K562 (cell line): ENCODE results near the gene FOXN3. TPM values are rescaled to one million over a fixed set of nuclear protein-coding genes. Genes with fewer than 3 reads are reported as not detected.

ENCODE experiments used
- ATAC-seq: fragments of 200-7000 bp; cut with Tn5 transposase; 3 replicates; pipeline ENCODE4 v1.9.1; 2020; ENCODE audit warnings: moderate library complexity
- BruUV-seq: library from RNA; stranded (reverse); fragments of 400-500 nt; replicated peaks from 2 replicates; lab custom pipeline; 2021; lab: Mats Ljungman, UMichigan
- CTCF ChIA-PET: fragments of 300-600 bp; formaldehyde crosslinking; extraction: SDS; loops from one replicate; lab custom pipeline; 2021; ENCODE audit warnings: low intra/inter-chr PET ratio; lab: Yijun Ruan, JAX
- POLR2A ChIA-PET: fragments of 300-600, 350-650 bp; sonication (Branson Sonifier 250); formaldehyde crosslinking; extraction: SDS; loops from one replicate; lab custom pipeline; 2021; ENCODE audit warnings: antibody characterized with exemption, inconsistent platforms; lab: Yijun Ruan, JAX
- DNase-seq, 4 experiments: peaks; one replicate each; pipeline versions ENCODE4 v3.0.0 to v3.0.0-alpha.2; 2011 to 2018; ENCODE audit warnings: low spot score in 3 of 4, mixed read lengths in 3 of 4; ENCODE audit errors: extremely low read depth in 1 of 4
- FAIRE-seq: peaks from 2 replicates; lab custom pipeline; 2011; peaks lifted over from hg19 to GRCh38; lab: Jason Lieb, UNC
- H2AFZ ChIP-seq: 2 replicates; pipeline ENCODE4 v1.6.0; 2011; ENCODE audit warnings: low read depth, low read length, control low read depth, inconsistent platforms
- H3K27ac ChIP-seq: fragments of 200-600 bp; 3 replicates; pipeline ENCODE4 v1.8.0; 2011; ENCODE audit warnings: low read depth, mild to moderate bottlenecking, control low read depth, inconsistent platforms, low read length, moderate library complexity, mixed read lengths; ENCODE audit errors: extremely low read depth
- H3K27me3 ChIP-seq, 2 experiments: fragments of 300-600 bp in 1 of 2; 2 replicates in 1 of 2; 3 replicates in 1 of 2; pipeline versions ENCODE4 v1.6.0 to v1.8.0; 2011; ENCODE audit warnings: inconsistent platforms in 2 of 2, low read length in 2 of 2, mild to moderate bottlenecking in 1 of 2, mixed read lengths in 1 of 2, moderate library complexity in 1 of 2; ENCODE audit not compliant: control insufficient read depth in 2 of 2, insufficient read depth in 2 of 2
- H3K36me3 ChIP-seq: fragments of 300-600 bp; 3 replicates; pipeline ENCODE4 v1.8.0; 2011; ENCODE audit warnings: mild to moderate bottlenecking, low read length, inconsistent platforms; ENCODE audit not compliant: control insufficient read depth, insufficient read depth
- H3K4me1 ChIP-seq, 2 experiments: fragments of 200-600 bp in 1 of 2; replicated peaks in 1 of 2; 2 replicates in 1 of 2; 3 replicates in 1 of 2; pipeline versions ENCODE4 v1.5.1 to v1.8.0; 2011; ENCODE audit warnings: inconsistent platforms in 2 of 2, low read length in 2 of 2, mild to moderate bottlenecking in 1 of 2, mixed read lengths in 1 of 2, moderate library complexity in 1 of 2; ENCODE audit not compliant: control insufficient read depth in 2 of 2, insufficient read depth in 2 of 2
- H3K4me2 ChIP-seq: 2 replicates; pipeline ENCODE4 v1.6.1; 2011; ENCODE audit warnings: low read length, control low read depth, inconsistent platforms, mixed read lengths; ENCODE audit not compliant: insufficient read depth
- H3K4me3 ChIP-seq: fragments of 200-600 bp; sonication (generic), shearing (Covaris generic); 2 replicates; pipeline ENCODE4 v1.5.1; 2016; ENCODE audit warnings: control low read depth, inconsistent platforms
- H3K79me2 ChIP-seq: fragments of 200-600 bp; 3 replicates; pipeline ENCODE4 v1.8.0; 2011; ENCODE audit warnings: low read length, inconsistent platforms; ENCODE audit not compliant: control insufficient read depth, insufficient read depth
- H3K9ac ChIP-seq, 2 experiments: 2 replicates each; pipeline versions ENCODE4 v1.6.0 to v1.6.1; 2011; ENCODE audit warnings: low read depth in 2 of 2, low read length in 2 of 2, control low read depth in 1 of 2, inconsistent platforms in 1 of 2, mild to moderate bottlenecking in 1 of 2, mixed read lengths in 1 of 2; ENCODE audit not compliant: insufficient read depth in 1 of 2
- H3K9me1 ChIP-seq: one replicate; pipeline ENCODE4 v1.6.0; 2011; ENCODE audit warnings: inconsistent platforms, mild to moderate bottlenecking, low read length, moderate library complexity; ENCODE audit not compliant: control insufficient read depth, insufficient read depth
- H3K9me3 ChIP-seq: replicated peaks from 2 replicates; pipeline ENCODE4 v1.5.1; 2011; ENCODE audit warnings: low read depth, low read length, inconsistent platforms; ENCODE audit not compliant: control insufficient read depth, insufficient read depth
- H4K20me1 ChIP-seq: replicated peaks from 2 replicates; pipeline ENCODE4 v1.6.1; 2011; ENCODE audit warnings: low read length, inconsistent platforms, mixed read lengths; ENCODE audit not compliant: control insufficient read depth, insufficient read depth
- ETV5 ChIP-seq: sonication (generic); formaldehyde crosslinking; IDR thresholded peaks from 2 replicates; pipeline ENCODE4 v1.4.0; 2020; ENCODE audit warnings: low read depth, mild to moderate bottlenecking, missing genetic modification reagents
- GABPB1 ChIP-seq: sonication (generic); formaldehyde crosslinking; IDR thresholded peaks from 2 replicates; pipeline ENCODE4 v1.8.0; 2022; ENCODE audit warnings: mild to moderate bottlenecking, missing genetic modification reagents
- PYGO2 ChIP-seq: fragments of 450-650 bp; IDR thresholded peaks from 2 replicates; pipeline ENCODE4 v1.6.1; 2016; ENCODE audit warnings: mild to moderate bottlenecking, missing genetic modification characterization, moderate library complexity, missing compliant biosample characterization
- TAF7 ChIP-seq: fragments of 450-650 bp; IDR thresholded peaks from 2 replicates; pipeline ENCODE4 v1.6.1; 2016; ENCODE audit warnings: missing genetic modification characterization, missing compliant biosample characterization
- TSC22D4 ChIP-seq: fragments of 450-650 bp; IDR thresholded peaks from 2 replicates; pipeline ENCODE4 v1.6.1; 2016; ENCODE audit warnings: missing genetic modification characterization, missing biosample characterization, control low read depth
- ZBTB11 ChIP-seq, 3 experiments: fragments of 200-800 bp in 1 of 3; fragments of 250-450 bp in 1 of 3; fragments of 450-650 bp in 1 of 3; sonication (Bioruptor Pico) in 1 of 3; sonication (Bioruptor generic) in 1 of 3; formaldehyde crosslinking in 1 of 3; IDR thresholded peaks; 2 replicates each; pipeline versions ENCODE4 v1.6.1 to v1.8.0; 2016 to 2022; ENCODE audit warnings: mild to moderate bottlenecking in 2 of 3, missing genetic modification characterization in 2 of 3, missing compliant biosample characterization in 1 of 3, moderate library complexity in 1 of 3
- ZNF217 ChIP-seq: sonication (generic); formaldehyde crosslinking; IDR thresholded peaks from 2 replicates; pipeline ENCODE4 v1.8.0; 2022; ENCODE audit warnings: mild to moderate bottlenecking, missing genetic modification reagents
- ZNF830 ChIP-seq: fragments of 250-450 bp; sonication (Bioruptor Pico); IDR thresholded peaks from 2 replicates; pipeline ENCODE4 v1.5.0; 2021; ENCODE audit warnings: mild to moderate bottlenecking
- WGBS: fragments of 100-300 bp; shearing (Covaris generic); methylation state at CpG from one replicate; pipeline ENCODE4 v1.1.6; 2016; ENCODE audit warnings: low coverage, mixed read lengths; ENCODE audit not compliant: insufficient coverage; ENCODE audit errors: missing lambda C conversion rate; 5-methylcytosine and 5-hydroxymethylcytosine counted together
- in situ Hi-C: fragments of 300-500 bp; cut with MboI; formaldehyde crosslinking; loops from 4 replicates; pipeline ENCODE4 v1.15.0; 2018; ENCODE audit warnings: inconsistent platforms, mixed read lengths
- intact Hi-C: fragments of 100-400 bp; cut with micrococcal nuclease; formaldehyde crosslinking; loops from 2 replicates; pipeline ENCODE4 v1.14.2; 2022
- polyA plus RNA-seq, 8 experiments: library from polyadenylated mRNA; depleted of rRNA in 4 of 8; stranded (reverse) in 5 of 8; unstranded in 3 of 8; fragments of >200 nt; fragmentation: Nextera tagmentation in 2 of 8; fragmentation: Illumina TruSeq in 1 of 8; extraction: Ambion mirVana in 2 of 8; extraction: Trizol in 1 of 8; gene quantifications; 2 replicates each; pipeline versions ENCODE4 v1.2.1 to v1.2.3, GENCODE V29; 2011 to 2014; ENCODE audit warnings: inconsistent platforms in 1 of 8, missing spikeins in 1 of 8
- total RNA-seq, 7 experiments: library from RNA; depleted of rRNA in 6 of 7; stranded (reverse); fragments of >200 nt in 6 of 7; fragmentation: Illumina TruSeq in 2 of 7; extraction: Trizol in 2 of 7; gene quantifications; 2 replicates each; pipeline versions ENCODE4 v1.2.1 to v1.2.3, GENCODE V29; 2011 to 2021; ENCODE audit warnings: low replicate concordance in 1 of 7
- TF ChIP-seq, protein P1 (sequence below): IDR thresholded peaks from 2 replicates; pipeline ENCODE4 v1.6.1; 2016; ENCODE audit warnings: missing genetic modification characterization, missing compliant biosample characterization
- TF ChIP-seq, protein P2 (sequence below), 2 experiments: fragments of 450-650 bp; conservative IDR thresholded peaks; 2 replicates each; pipeline ENCODE4 v1.6.1; 2017; ENCODE audit warnings: mild to moderate bottlenecking in 2 of 2, moderate library complexity in 2 of 2
- TF ChIP-seq, protein P3 (sequence below): fragments of 450-650 bp; IDR thresholded peaks from one replicate; pipeline ENCODE4 v1.6.1; 2018; ENCODE audit warnings: mild to moderate bottlenecking, moderate library complexity; ENCODE audit not compliant: partially characterized antibody

FOXN3 gene
- total and polyA plus RNA-seq, 9 of the 15 experiments (the other 6 are each of a cell fraction or from before 2014, with no cell fraction given) = 0.07 to 1.3 (median 0.40) TPM

DNA sequence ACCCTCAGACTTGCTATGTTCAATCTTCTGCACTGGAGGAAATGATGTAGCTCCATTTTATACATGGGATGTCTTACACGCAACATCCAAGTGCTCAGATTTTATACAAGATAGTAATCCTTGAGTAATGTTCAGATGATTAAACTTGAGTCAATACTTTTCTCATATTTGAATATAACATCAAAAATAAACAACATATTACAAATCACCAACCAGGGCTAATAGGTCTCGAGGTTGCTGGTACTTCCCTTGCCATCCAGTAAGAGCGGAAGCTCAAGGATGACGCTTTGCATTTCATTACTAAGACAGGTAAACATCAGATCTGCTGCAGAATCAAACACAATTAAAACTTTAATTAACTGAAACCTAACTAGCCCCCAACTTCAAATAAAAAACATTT lies 97.3 kb downstream of the FOXN3 start:
- no peak for ATAC-seq
- CTCF ChIA-PET = no interaction called here
- TF ChIP-seq, protein P1, sequence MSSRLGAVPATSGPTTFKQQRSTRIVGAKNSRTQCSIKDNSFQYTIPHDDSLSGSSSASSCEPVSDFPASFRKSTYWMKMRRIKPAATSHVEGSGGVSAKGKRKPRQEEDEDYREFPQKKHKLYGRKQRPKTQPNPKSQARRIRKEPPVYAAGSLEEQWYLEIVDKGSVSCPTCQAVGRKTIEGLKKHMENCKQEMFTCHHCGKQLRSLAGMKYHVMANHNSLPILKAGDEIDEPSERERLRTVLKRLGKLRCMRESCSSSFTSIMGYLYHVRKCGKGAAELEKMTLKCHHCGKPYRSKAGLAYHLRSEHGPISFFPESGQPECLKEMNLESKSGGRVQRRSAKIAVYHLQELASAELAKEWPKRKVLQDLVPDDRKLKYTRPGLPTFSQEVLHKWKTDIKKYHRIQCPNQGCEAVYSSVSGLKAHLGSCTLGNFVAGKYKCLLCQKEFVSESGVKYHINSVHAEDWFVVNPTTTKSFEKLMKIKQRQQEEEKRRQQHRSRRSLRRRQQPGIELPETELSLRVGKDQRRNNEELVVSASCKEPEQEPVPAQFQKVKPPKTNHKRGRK (tag) = no peak
- TF ChIP-seq TSC22D4 (tag) = no peak
- TF ChIP-seq, protein P2, sequence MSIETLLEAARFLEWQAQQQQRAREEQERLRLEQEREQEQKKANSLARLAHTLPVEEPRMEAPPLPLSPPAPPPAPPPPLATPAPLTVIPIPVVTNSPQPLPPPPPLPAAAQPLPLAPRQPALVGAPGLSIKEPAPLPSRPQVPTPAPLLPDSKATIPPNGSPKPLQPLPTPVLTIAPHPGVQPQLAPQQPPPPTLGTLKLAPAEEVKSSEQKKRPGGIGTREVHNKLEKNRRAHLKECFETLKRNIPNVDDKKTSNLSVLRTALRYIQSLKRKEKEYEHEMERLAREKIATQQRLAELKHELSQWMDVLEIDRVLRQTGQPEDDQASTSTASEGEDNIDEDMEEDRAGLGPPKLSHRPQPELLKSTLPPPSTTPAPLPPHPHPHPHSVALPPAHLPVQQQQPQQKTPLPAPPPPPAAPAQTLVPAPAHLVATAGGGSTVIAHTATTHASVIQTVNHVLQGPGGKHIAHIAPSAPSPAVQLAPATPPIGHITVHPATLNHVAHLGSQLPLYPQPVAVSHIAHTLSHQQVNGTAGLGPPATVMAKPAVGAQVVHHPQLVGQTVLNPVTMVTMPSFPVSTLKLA (conservative IDR thresholded peaks at IDR 0.05) = no peak
- TF ChIP-seq PYGO2 (tag) = no peak
- no peak for TF ChIP-seq GABPB1
- TF ChIP-seq ZNF830 (CRISPR knock-in tag) = no peak
- no peak for TF ChIP-seq ZNF217 (CRISPR knock-in tag)
- TF ChIP-seq ZBTB11 (CRISPR knock-in tag; IDR thresholded peaks at IDR 0.05) = no peak
- TF ChIP-seq TAF7 = no peak
- TF ChIP-seq, protein P3, sequence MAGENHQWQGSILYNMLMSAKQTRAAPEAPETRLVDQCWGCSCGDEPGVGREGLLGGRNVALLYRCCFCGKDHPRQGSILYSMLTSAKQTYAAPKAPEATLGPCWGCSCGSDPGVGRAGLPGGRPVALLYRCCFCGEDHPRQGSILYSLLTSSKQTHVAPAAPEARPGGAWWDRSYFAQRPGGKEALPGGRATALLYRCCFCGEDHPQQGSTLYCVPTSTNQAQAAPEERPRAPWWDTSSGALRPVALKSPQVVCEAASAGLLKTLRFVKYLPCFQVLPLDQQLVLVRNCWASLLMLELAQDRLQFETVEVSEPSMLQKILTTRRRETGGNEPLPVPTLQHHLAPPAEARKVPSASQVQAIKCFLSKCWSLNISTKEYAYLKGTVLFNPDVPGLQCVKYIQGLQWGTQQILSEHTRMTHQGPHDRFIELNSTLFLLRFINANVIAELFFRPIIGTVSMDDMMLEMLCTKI = no peak
- no peak for TF ChIP-seq ETV5

More for the DNA sequence above, 97.3 kb downstream of the FOXN3 start:
- no peak overlapping the region for H3K9ac ChIP-seq
- H2AFZ ChIP-seq = no peak overlapping the region
- POLR2A ChIA-PET = no interaction called here
- intact Hi-C loops = no loop called here
- no peak overlapping the region for H3K4me2 ChIP-seq
- BruUV-seq = no TSS peak
- no peaks in the 10 kb centered on the region for H3K9me1 ChIP-seq
- H3K79me2 ChIP-seq = no peaks in the 10 kb centered on the region
- no peaks in the 10 kb centered on the region for H3K9me3 ChIP-seq
- in situ Hi-C loops = no loop called here
- no peak overlapping the region for H3K27ac ChIP-seq
- no peaks in the 10 kb centered on the region for H3K36me3 ChIP-seq
- H3K4me1 ChIP-seq = no peaks in the 10 kb centered on the region
- peaks cover 0 to 6% of the 10 kb centered on the region in 2 experiments; a peak in 2 of 5 replicates for H3K27me3 ChIP-seq
- no peaks in the 10 kb centered on the region for H4K20me1 ChIP-seq
- DNase-seq = no peak
- no peak for FAIRE-seq
- no peak overlapping the region for H3K4me3 ChIP-seq
- 5% methylated on average over 4 of the region's 4 CpGs for WGBS
